H1 (cell line): Measurements from ENCODE around the gene UFC1. TPM values are rescaled to one million over a fixed set of nuclear protein-coding genes. Genes with fewer than 3 reads are reported as not detected.

Source experiments
- CTCF ChIA-PET: fragments of 300-600 bp; sonication (Branson Sonifier 250); formaldehyde crosslinking; loops from one replicate; lab custom pipeline; 2021; ENCODE audit not compliant: partially characterized antibody; lab: Charles Lee
- POLR2A ChIA-PET: fragments of 300-600 bp; sonication (Branson Sonifier 250); formaldehyde crosslinking; loops from one replicate; lab custom pipeline; 2021; ENCODE audit warnings: inconsistent platforms; ENCODE audit not compliant: partially characterized antibody; lab: Charles Lee
- DNase-seq, 2 experiments: peaks; one replicate each; pipeline versions ENCODE4 v3.0.0 to v3.0.0-alpha.2; 2010 to 2022; ENCODE audit warnings: low spot score in 2 of 2, low read depth in 1 of 2, mixed read lengths in 1 of 2
- FAIRE-seq: peaks from 2 replicates; lab custom pipeline; 2011; peaks lifted over from hg19 to GRCh38; lab: Jason Lieb, UNC
- H2AFZ ChIP-seq: 2 replicates; pipeline ENCODE4 v1.8.1; 2012; ENCODE audit warnings: low read length, inconsistent platforms
- H2AK5ac ChIP-seq: 2 replicates; pipeline ENCODE4 v1.6.1; 2013; ENCODE audit warnings: low read depth, low read length
- H2BK120ac ChIP-seq: replicated peaks from 2 replicates; pipeline ENCODE3; 2013; ENCODE audit warnings: low read depth, low read length, inconsistent platforms
- H2BK12ac ChIP-seq: 2 replicates; pipeline ENCODE4 v1.6.1; 2013; ENCODE audit warnings: low read depth, low read length
- H2BK15ac ChIP-seq: 2 replicates; pipeline ENCODE4 v1.6.1; 2013; ENCODE audit warnings: low read length
- H2BK20ac ChIP-seq: 2 replicates; pipeline ENCODE4 v1.6.1; 2013; ENCODE audit warnings: low read length
- H2BK5ac ChIP-seq: 2 replicates; pipeline ENCODE4 v1.6.1; 2013; ENCODE audit warnings: low read depth, low read length
- H3K14ac ChIP-seq: 2 replicates; pipeline ENCODE4 v1.6.1; 2013; ENCODE audit warnings: inconsistent platforms; ENCODE audit not compliant: insufficient read length
- H3K18ac ChIP-seq: 2 replicates; pipeline ENCODE4 v1.6.1; 2013; ENCODE audit warnings: low read length; ENCODE audit errors: extremely low read depth
- H3K23ac ChIP-seq: 2 replicates; pipeline ENCODE4 v1.6.1; 2013; ENCODE audit warnings: inconsistent platforms; ENCODE audit not compliant: insufficient read length
- H3K23me2 ChIP-seq: 2 replicates; pipeline ENCODE4 v1.6.1; 2013; ENCODE audit warnings: low read depth, low read length
- H3K27ac ChIP-seq: 2 replicates; pipeline ENCODE4 v1.6.1; 2011; ENCODE audit warnings: low read depth, low read length, inconsistent platforms
- H3K27me3 ChIP-seq, 4 experiments: replicated peaks in 1 of 4; 1 replicate in 1 of 4; 2 replicates in 3 of 4; pipeline versions ENCODE4 v1.6.1 to v1.8.1; 2011 to 2013; ENCODE audit warnings: low read length in 3 of 4, mild to moderate bottlenecking in 3 of 4, inconsistent platforms in 2 of 4, mixed read lengths in 2 of 4, moderate library complexity in 1 of 4; ENCODE audit not compliant: control insufficient read depth in 3 of 4, insufficient read depth in 3 of 4; ENCODE audit errors: extremely low read depth in 1 of 4
- H3K36me3 ChIP-seq, 4 experiments: 2 replicates each; pipeline versions ENCODE4 v1.6.1 to v1.8.1; 2011 to 2013; ENCODE audit warnings: mild to moderate bottlenecking in 4 of 4, low read length in 3 of 4, moderate library complexity in 2 of 4, control low read depth in 1 of 4, inconsistent platforms in 1 of 4; ENCODE audit not compliant: insufficient read depth in 4 of 4, control insufficient read depth in 2 of 4
- H3K4ac ChIP-seq: replicated peaks from 2 replicates; pipeline ENCODE3; 2013; ENCODE audit warnings: low read length, low read depth, mixed read lengths, inconsistent platforms; ENCODE audit not compliant: insufficient read length
- H3K4me1 ChIP-seq, 4 experiments: replicated peaks in 1 of 4; 1 replicate in 1 of 4; 2 replicates in 3 of 4; pipeline versions ENCODE4 v1.6.1 to v1.8.1; 2011 to 2013; ENCODE audit warnings: low read length in 3 of 4, inconsistent platforms in 2 of 4, mixed read lengths in 1 of 4; ENCODE audit not compliant: insufficient read depth in 4 of 4, control insufficient read depth in 3 of 4
- H3K4me2 ChIP-seq, 2 experiments: 2 replicates each; pipeline versions ENCODE4 v1.6.1 to v1.8.1; 2011 to 2013; ENCODE audit warnings: low read depth in 2 of 2, low read length in 2 of 2, control low read depth in 1 of 2, inconsistent platforms in 1 of 2, mild to moderate bottlenecking in 1 of 2; ENCODE audit not compliant: insufficient read depth in 1 of 2
- H3K4me3 ChIP-seq, 4 experiments: fragments of 200-600, 300-600 bp in 1 of 4; sonication (generic), shearing (Covaris generic), sonication (Bioruptor Twin) in 1 of 4; 2 replicates each; pipeline versions ENCODE4 v1.5.1 to v1.8.1; 2011 to 2016; ENCODE audit warnings: low read length in 4 of 4, low read depth in 3 of 4, control low read depth in 2 of 4, inconsistent platforms in 2 of 4, mild to moderate bottlenecking in 2 of 4, mixed read lengths in 1 of 4, moderate library complexity in 1 of 4; ENCODE audit not compliant: insufficient read depth in 2 of 4; ENCODE audit errors: extremely low read depth in 1 of 4
- H3K56ac ChIP-seq: replicated peaks from 2 replicates; pipeline ENCODE3; 2013; ENCODE audit warnings: low read depth, mild to moderate bottlenecking, mixed read lengths, low read length, inconsistent platforms; ENCODE audit not compliant: insufficient read length
- H3K79me1 ChIP-seq: 2 replicates; pipeline ENCODE4 v1.6.1; 2013; ENCODE audit warnings: low read depth, low read length, control low read depth
- H3K79me2 ChIP-seq, 2 experiments: 2 replicates each; pipeline versions ENCODE4 v1.6.1 to v1.8.1; 2012 to 2013; ENCODE audit warnings: low read length in 2 of 2, mild to moderate bottlenecking in 2 of 2, inconsistent platforms in 1 of 2; ENCODE audit not compliant: insufficient read depth in 2 of 2, control insufficient read depth in 1 of 2
- H3K9ac ChIP-seq, 4 experiments: replicated peaks in 1 of 4; 1 replicate in 1 of 4; 2 replicates in 3 of 4; pipeline versions ENCODE4 v1.6.1 to v1.8.1; 2011 to 2013; ENCODE audit warnings: low read depth in 3 of 4, low read length in 3 of 4, control low read depth in 2 of 4, mild to moderate bottlenecking in 2 of 4, moderate library complexity in 2 of 4, inconsistent platforms in 1 of 4; ENCODE audit errors: extremely low read depth in 1 of 4
- H3K9me3 ChIP-seq, 2 experiments: 2 replicates each; pipeline versions ENCODE4 v1.6.1 to v1.8.1; 2012 to 2013; ENCODE audit warnings: mild to moderate bottlenecking in 2 of 2, moderate library complexity in 2 of 2, control low read depth in 1 of 2, inconsistent platforms in 1 of 2, low read depth in 1 of 2, low read length in 1 of 2, mixed read lengths in 1 of 2; ENCODE audit not compliant: insufficient read depth in 2 of 2
- H4K20me1 ChIP-seq, 2 experiments: replicated peaks in 1 of 2; 2 replicates each; pipeline versions ENCODE3 to v1.8.1; 2011 to 2013; ENCODE audit warnings: inconsistent platforms in 2 of 2, low read length in 2 of 2, mild to moderate bottlenecking in 1 of 2; ENCODE audit not compliant: insufficient read depth in 2 of 2, control insufficient read depth in 1 of 2
- H4K5ac ChIP-seq: 2 replicates; pipeline ENCODE4 v1.6.1; 2013; ENCODE audit warnings: low read length, low read depth, mixed read lengths, inconsistent platforms; ENCODE audit not compliant: insufficient read length
- H4K8ac ChIP-seq: 2 replicates; pipeline ENCODE4 v1.8.0; 2013; ENCODE audit warnings: mild to moderate bottlenecking, moderate library complexity, low read length, inconsistent platforms; ENCODE audit not compliant: insufficient read depth; ENCODE audit errors: extremely low read depth
- H4K91ac ChIP-seq: replicated peaks from 2 replicates; pipeline ENCODE3; 2013; ENCODE audit warnings: low read length, mixed read lengths, inconsistent platforms; ENCODE audit not compliant: insufficient read length
- CBX5 ChIP-seq: fragments of 300-800, 300-1000 bp; sonication (generic); IDR thresholded peaks from 2 replicates; pipeline ENCODE4 v1.7.1; 2016; ENCODE audit warnings: antibody characterized with exemption, low read length, low read depth
- CHD1 ChIP-seq: IDR thresholded peaks from 2 replicates; pipeline ENCODE4 v1.6.1; 2012; ENCODE audit warnings: low read depth, low read length, improper control_type of control experiment
- CHD2 ChIP-seq: IDR thresholded peaks from 2 replicates; pipeline ENCODE4 v1.6.1; 2012; ENCODE audit warnings: low read length, improper control_type of control experiment
- HDAC2 ChIP-seq, 2 experiments: fragments of 300-600 bp in 1 of 2; sonication (generic) in 1 of 2; IDR thresholded peaks; 2 replicates each; pipeline ENCODE4 v1.6.1; 2011 to 2012; ENCODE audit warnings: low read depth in 2 of 2, low read length in 2 of 2, mild to moderate bottlenecking in 2 of 2, moderate library complexity in 2 of 2, borderline replicate concordance in 1 of 2, inconsistent platforms in 1 of 2
- JUND ChIP-seq: IDR thresholded peaks from 2 replicates; pipeline ENCODE4 v1.6.1; 2011; ENCODE audit warnings: mild to moderate bottlenecking, improper control_type of control experiment, low read length
- KDM1A ChIP-seq: fragments of 200-600, 300-600 bp; sonication (generic); IDR thresholded peaks from 2 replicates; pipeline ENCODE4 v1.7.1; 2016; ENCODE audit warnings: mild to moderate bottlenecking, low read length, borderline replicate concordance
- NANOG ChIP-seq: IDR thresholded peaks from 2 replicates; pipeline ENCODE4 v1.6.1; 2011; ENCODE audit warnings: low read length, low read depth, mild to moderate bottlenecking, inconsistent platforms; ENCODE audit not compliant: insufficient read depth, poor library complexity, severe bottlenecking
- RAD21 ChIP-seq, 2 experiments: IDR thresholded peaks in 1 of 2; conservative IDR thresholded peaks in 1 of 2; 2 replicates each; pipeline ENCODE4 v1.6.1; 2011; ENCODE audit warnings: low read depth in 2 of 2, low read length in 2 of 2, improper control_type of control experiment in 1 of 2, inconsistent platforms in 1 of 2, mild to moderate bottlenecking in 1 of 2, moderate library complexity in 1 of 2
- WGBS, 2 experiments: shearing (Covaris generic) in 1 of 2; methylation state at CpG; one replicate each; pipeline versions ENCODE4 v1.1.6 to v1.1.7; 2013 to 2015; ENCODE audit warnings: low lambda C conversion rate in 2 of 2, mixed read lengths in 2 of 2, inconsistent platforms in 1 of 2, low coverage in 1 of 2, missing lambda C conversion rate in 1 of 2; ENCODE audit not compliant: insufficient replicate concordance in 2 of 2, insufficient coverage in 1 of 2, insufficient read length in 1 of 2; ENCODE audit errors: extremely low coverage in 1 of 2, missing lambda C conversion rate in 1 of 2; 5-methylcytosine and 5-hydroxymethylcytosine counted together
- polyA plus RNA-seq, 7 experiments: library from polyadenylated mRNA; depleted of rRNA in 3 of 7; stranded (reverse) in 5 of 7; unstranded in 2 of 7; fragments of >200 nt in 5 of 7; fragments of 200-250 nt in 2 of 7; gene quantifications; 1 replicate in 5 of 7; 2 replicates in 1 of 7; 4 replicates in 1 of 7; pipeline versions ENCODE4 v1.2.1 to v1.2.3, GENCODE V29; 2011 to 2013; ENCODE audit warnings: missing spikeins in 2 of 7, mixed read lengths in 2 of 7
- total RNA-seq: library from RNA; stranded (reverse); fragmentation: NEBNext Ultra II Directional; extraction: Animal tissue kit (Norgen Biotek cat#: 25700); gene quantifications from 2 replicates; pipeline ENCODE4 v1.2.1, GENCODE V29; 2021
- TF ChIP-seq, protein P1 (sequence below), 3 experiments: IDR thresholded peaks; 1 replicate in 2 of 3; 2 replicates in 1 of 3; pipeline versions ENCODE4 v1.5.1 to v1.6.1; 2011; ENCODE audit warnings: low read length in 3 of 3, mild to moderate bottlenecking in 3 of 3, inconsistent platforms in 2 of 3, low read depth in 1 of 3, moderate library complexity in 1 of 3; ENCODE audit not compliant: insufficient read depth in 1 of 3; ENCODE audit errors: control extremely low read depth in 1 of 3

UFC1 gene
- total and polyA plus RNA-seq, 2 of the 8 experiments (the other 6 are each of a cell fraction or from before 2014, with no cell fraction given) = 67.8 to 102 TPM

DNA sequence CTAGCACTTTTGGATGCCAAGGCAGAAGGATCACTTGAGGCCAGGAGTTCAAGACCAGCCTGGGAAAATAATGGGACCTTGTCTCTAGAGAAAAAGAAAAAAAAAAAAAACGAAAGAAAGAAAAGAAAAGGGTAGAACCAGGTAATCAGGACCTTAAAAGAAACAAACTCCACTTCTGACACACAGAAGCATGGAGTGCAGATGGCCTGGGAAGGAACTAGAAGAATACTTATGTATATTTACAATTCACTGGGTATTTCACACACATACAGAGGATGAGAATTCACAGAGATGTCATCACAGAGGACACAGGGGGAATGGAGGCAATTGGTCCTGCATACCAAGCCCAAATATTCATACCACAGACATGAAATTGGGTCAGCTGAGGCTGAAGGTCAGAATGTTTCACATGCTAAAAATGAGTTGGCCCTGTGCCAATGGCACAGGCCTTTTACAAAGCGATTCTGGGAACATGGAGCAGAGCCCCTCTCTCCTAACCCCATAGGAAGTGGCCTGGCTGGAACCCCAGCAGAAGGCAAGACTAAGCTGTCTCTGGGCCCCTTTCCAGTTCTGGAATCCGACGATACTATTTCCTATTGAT lies 19.1 kb downstream of the UFC1 start:
- no peak overlapping the region for H4K8ac ChIP-seq
- H3K14ac ChIP-seq = no peak overlapping the region
- DNase-seq = no peak
- H4K20me1 ChIP-seq = peaks cover 0 to 6% of the 10 kb centered on the region in 2 experiments
- H3K18ac ChIP-seq = no peak overlapping the region
- H3K9ac ChIP-seq = no peak overlapping the region
- peaks cover 2% of the 10 kb centered on the region; the same call in 1 of the 2 replicates for H3K23me2 ChIP-seq
- ChIA-PET POLR2A (no interaction called here), CTCF (interaction anchor here (0.6 to 1.2 kb wide), 4 partner anchors 21 to 76 kb away, joined by 3 to 6 read pairs (median 4); no protein-coding TSS in a partner anchor)
- H3K4me2 ChIP-seq = no peak overlapping the region
- peaks cover 13 to 43% (median 35%) of the 10 kb centered on the region in 4 experiments for H3K36me3 ChIP-seq
- no peak overlapping the region for H3K27ac ChIP-seq
- no peak overlapping the region for H4K91ac ChIP-seq
- H2BK12ac ChIP-seq = no peak overlapping the region
- H3K79me2 ChIP-seq = peaks cover 0 to 4% of the 10 kb centered on the region in 2 experiments; a peak in 1 of 4 replicates
- no peak overlapping the region for H2BK20ac ChIP-seq
- H3K4me1 ChIP-seq = peaks cover 0 to 9% (median under 1%) of the 10 kb centered on the region in 4 experiments; a peak in 2 of 7 replicates
- H2BK15ac ChIP-seq = no peak overlapping the region
- WGBS, 2 experiments = 71% methylated on average over 4 of the region's 4 CpGs; no CpG with 5 or more reads in 1 of the 2 experiments
- H4K5ac ChIP-seq = no peak overlapping the region
- no peaks in the 10 kb centered on the region for H3K9me3 ChIP-seq
- no peak overlapping the region for H3K23ac ChIP-seq
- H2AK5ac ChIP-seq = no peak overlapping the region
- no peak overlapping the region for H2BK120ac ChIP-seq
- no peak overlapping the region for H3K56ac ChIP-seq
- no peak overlapping the region for H2AFZ ChIP-seq
- H2BK5ac ChIP-seq = no peak overlapping the region
- H3K4ac ChIP-seq = no peak overlapping the region
- no peak overlapping the region for H3K4me3 ChIP-seq
- H3K79me1 ChIP-seq = peaks cover 4% of the 10 kb centered on the region
- FAIRE-seq = no peak
- H3K27me3 ChIP-seq = no peaks in the 10 kb centered on the region
- TF ChIP-seq CHD1 (no peak), KDM1A (no peak), JUND (no peak), HDAC2 (IDR thresholded peaks at IDR 0.05; ENCODE audit: borderline replicate concordance in 1 of 2, low read depth in 2 of 2, low read length in 2 of 2) (no peak), CHD2 (no peak), CBX5 (no peak), RAD21 (IDR thresholded peaks at IDR 0.05 in 1 of 2, conservative IDR thresholded peaks at IDR 0.05 in 1 of 2; ENCODE audit: low read depth in 2 of 2, low read length in 2 of 2) (no peak), NANOG (no peak)
- TF ChIP-seq, protein P1, sequence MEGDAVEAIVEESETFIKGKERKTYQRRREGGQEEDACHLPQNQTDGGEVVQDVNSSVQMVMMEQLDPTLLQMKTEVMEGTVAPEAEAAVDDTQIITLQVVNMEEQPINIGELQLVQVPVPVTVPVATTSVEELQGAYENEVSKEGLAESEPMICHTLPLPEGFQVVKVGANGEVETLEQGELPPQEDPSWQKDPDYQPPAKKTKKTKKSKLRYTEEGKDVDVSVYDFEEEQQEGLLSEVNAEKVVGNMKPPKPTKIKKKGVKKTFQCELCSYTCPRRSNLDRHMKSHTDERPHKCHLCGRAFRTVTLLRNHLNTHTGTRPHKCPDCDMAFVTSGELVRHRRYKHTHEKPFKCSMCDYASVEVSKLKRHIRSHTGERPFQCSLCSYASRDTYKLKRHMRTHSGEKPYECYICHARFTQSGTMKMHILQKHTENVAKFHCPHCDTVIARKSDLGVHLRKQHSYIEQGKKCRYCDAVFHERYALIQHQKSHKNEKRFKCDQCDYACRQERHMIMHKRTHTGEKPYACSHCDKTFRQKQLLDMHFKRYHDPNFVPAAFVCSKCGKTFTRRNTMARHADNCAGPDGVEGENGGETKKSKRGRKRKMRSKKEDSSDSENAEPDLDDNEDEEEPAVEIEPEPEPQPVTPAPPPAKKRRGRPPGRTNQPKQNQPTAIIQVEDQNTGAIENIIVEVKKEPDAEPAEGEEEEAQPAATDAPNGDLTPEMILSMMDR (IDR thresholded peaks at IDR 0.05; ENCODE audit: control extremely low read depth in 1 of 3, insufficient read depth in 1 of 3, low read depth in 1 of 3, low read length in 3 of 3) = no peak
